DND-41 (cell line): Measurements from ENCODE around the gene RSPH4A.

ENCODE experiments used
- EZH2 ChIP-seq: IDR thresholded peaks from 3 replicates; pipeline ENCODE4 v1.6.1; 2012; ENCODE audit warnings: borderline replicate concordance, low read depth, mild to moderate bottlenecking, moderate library complexity, low read length, inconsistent platforms; ENCODE audit not compliant: severe bottlenecking
- TF ChIP-seq, protein P1 (sequence below): IDR thresholded peaks from 2 replicates; pipeline ENCODE4 v1.5.1; 2012; ENCODE audit warnings: borderline replicate concordance, low read length, moderate library complexity, mild to moderate bottlenecking; ENCODE audit not compliant: poor library complexity, severe bottlenecking; ENCODE audit errors: extremely low read depth

DNA sequence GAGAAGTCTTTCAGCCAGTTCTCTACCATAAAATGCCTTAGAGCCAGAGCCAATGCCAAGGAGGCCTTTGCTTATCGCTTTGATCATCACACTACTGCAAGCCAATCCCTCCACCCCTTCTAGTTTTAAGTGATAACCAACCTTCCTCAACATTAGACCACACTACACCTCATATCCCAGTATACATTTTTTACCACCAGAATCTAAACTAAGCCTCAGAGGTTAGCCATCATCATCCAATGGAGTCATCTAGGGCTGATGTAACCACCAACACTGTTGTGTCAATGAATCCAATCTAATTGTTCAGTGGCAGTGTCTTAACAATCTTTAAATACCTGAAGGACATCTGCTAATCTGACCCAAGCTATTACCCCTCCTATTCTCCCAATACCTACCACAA lies 45.9 kb downstream of the RSPH4A start:
- no peak for TF ChIP-seq EZH2
- TF ChIP-seq, protein P1, sequence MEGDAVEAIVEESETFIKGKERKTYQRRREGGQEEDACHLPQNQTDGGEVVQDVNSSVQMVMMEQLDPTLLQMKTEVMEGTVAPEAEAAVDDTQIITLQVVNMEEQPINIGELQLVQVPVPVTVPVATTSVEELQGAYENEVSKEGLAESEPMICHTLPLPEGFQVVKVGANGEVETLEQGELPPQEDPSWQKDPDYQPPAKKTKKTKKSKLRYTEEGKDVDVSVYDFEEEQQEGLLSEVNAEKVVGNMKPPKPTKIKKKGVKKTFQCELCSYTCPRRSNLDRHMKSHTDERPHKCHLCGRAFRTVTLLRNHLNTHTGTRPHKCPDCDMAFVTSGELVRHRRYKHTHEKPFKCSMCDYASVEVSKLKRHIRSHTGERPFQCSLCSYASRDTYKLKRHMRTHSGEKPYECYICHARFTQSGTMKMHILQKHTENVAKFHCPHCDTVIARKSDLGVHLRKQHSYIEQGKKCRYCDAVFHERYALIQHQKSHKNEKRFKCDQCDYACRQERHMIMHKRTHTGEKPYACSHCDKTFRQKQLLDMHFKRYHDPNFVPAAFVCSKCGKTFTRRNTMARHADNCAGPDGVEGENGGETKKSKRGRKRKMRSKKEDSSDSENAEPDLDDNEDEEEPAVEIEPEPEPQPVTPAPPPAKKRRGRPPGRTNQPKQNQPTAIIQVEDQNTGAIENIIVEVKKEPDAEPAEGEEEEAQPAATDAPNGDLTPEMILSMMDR, result no peak
